Activated CD4-positive, CD25-positive, alpha-beta regulatory T cell treated with anti-CD3 and anti-CD28 coated beads, Interleukin-2, amount 50 U/mL, for 72 hours (primary cell): ENCODE measurements around the gene NDOR1.
A peak's percentile ranks its signal among the peaks of the same experiment; 100 is the strongest.

Experiments
- DNase-seq: peaks from one replicate; pipeline ENCODE4 v3.0.0; 2021

NDOR1 gene

DNA sequence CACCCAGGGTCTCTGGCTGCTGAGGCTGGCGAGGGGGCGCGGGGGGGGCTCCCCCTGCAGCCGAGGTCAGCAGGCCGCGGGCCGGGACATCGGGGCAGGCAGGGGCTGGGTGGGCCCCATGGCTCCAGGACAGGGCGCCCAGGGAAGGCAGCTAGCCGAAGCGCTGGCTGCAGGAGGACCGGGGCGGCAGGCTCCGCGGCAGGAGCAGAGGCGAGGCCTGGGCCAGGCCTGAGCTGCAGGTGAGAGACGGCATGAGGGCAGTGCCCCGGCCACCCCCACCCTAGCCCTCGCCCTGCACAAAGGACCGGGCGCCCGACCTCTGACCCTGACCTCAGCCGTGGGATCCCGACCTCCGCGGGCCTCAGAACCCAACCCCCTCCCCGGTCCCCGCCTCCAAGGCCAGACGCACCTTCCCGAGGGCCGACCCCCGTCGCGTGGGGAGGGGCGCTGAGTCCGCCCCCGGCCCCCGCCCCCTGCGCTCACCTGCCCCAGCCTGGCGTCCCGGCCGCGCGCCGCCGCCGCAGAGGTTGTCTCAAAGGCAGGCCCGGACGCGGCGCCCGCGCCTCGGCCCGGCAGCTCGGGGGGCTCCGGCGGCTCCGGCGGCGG, 16.1 kb downstream of the NDOR1 start:
- DNase-seq = no peak

DNA sequence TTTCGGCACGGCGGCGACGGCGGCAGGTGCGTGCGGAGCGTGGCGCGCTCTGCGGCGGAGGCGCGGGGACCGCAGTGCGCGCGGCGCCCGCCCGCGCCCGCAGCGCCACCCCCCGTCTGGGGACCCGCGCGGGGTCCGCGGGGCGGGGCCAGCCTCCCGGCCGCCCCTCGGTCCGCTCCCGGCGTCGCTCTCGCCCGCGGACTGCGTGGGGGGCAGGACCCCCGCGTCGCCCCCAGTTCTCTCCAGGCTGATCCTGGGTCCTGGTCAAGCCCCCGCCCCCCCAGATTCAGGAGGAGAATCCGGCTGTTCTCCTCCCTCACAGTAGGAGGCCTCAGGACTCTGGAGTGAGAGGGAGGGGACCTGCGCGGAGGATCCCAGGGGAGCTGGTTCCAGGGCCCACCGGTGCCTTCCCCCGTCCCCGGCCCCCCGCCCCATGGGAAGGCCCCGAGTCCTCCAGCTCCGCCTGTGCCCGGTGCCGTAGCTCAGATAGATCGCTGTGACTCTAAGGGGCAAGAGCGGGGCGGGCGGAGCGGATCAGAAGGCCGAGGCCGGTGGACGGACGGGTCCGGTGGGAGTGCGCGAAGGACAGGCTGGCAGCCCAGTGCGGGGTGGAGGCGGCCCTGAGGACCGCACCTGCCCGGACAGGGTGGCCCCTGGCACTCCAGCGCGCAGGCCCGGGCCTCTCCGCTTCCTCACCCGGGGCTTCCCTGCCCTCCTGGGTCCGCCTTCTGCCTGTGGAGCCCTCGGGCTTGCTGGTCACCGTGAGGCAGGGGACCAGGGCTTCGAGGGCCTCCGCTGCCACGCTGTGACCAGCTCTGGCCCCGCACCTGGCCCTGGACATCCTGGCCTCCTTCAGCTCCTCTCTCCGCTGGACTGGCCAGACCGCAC, 16.9 kb downstream of the NDOR1 start, which contains the start of gene RNF208:
Gene RNF208, minus strand, starts transcription at position 51 of the 888 bp plus-strand sequence. CDS start 1,028 bp downstream, outside the sequence.
- no peak for DNase-seq

DNA sequence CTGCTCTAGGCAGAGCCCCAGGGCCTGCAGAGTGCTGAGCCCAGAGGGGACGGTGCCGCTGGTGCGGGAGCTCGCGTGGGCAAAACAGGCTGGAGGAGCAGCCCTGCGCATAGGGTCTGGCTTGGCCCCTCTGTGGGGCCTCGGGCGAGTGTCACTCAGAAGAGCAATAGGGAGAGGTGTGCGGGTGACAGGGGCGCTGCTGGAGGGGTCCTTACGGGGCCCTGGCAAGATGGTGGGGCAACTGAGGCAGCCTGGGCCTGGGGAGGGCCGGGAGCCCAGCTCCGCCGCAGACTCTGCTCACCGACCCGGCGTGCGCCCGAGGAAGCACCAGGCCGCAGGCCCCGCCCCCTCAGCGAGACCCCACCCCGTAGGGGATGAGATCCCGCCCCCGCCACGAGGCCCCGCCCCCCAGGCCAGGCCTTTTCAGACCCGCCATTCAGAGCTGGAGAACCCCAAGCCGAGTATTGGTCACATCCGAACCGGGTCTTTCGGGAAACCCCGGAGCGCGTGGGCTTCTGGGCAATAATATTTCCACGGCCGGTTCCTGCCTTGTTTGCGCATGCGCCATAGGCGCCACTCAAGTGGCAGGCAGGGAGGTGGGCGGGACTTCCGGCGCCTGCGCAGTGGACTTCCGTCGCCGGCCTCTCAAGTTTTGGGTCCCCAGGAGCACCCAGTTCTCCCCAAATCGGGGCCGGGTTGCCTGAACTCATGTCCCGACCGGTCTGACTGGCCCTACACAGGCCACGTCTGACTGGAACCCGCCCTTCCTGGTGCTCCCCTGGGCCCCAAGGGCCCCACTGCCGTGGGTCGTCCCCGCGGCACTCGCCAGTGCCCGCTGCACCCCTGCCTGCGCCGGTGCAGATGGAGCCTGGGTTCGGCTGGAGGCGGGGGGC, 17.8 kb downstream of the NDOR1 start:
- peak; percentile 97 for DNase-seq

DNA sequence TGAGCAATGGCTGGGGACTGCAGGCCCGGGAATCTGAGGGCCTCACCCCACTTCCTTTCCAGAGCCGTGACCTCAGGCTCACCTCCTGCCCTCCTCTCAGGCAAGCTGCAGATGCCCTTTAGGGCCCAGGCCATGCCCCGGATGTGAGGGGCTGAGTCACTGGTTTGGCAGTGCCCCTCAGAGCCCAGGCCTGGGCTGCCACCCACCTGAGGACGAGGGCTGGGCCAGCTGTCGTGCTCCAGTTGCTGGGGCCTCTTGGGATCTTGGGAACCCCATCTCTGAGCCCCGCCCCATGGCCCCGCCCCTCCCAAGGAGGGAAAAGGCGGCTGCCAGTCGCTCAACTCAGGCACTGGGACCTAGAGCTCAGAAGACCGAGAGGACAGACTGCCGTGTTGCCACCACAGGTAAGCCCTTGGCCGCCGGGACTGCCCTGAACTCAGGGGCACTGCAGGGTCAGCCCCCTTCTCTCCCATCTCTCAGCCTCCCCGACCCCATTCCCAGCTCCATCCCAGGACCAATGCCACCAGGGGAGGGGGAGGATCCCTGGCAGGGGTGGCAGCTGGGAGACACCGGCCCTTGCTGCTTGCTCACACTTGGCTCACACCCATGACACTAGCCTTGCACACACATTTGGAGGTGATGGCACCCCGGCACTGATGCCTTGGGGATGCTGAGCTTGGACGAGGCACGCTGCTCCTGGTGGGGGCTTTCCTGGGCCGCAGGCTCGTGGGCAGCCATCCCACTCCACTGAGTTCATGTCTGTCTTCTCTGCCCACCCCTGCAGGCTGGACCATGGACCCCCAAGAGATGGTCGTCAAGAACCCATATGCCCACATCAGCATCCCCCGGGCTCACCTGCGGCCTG, 19.6 kb downstream of the NDOR1 start, which contains the start of gene CYSRT1:
Gene CYSRT1, plus strand, starts transcription at position 345 of the 865 bp plus-strand sequence. Its CDS starts 448 bp downstream, at position 793.
- no peak for DNase-seq

DNA sequence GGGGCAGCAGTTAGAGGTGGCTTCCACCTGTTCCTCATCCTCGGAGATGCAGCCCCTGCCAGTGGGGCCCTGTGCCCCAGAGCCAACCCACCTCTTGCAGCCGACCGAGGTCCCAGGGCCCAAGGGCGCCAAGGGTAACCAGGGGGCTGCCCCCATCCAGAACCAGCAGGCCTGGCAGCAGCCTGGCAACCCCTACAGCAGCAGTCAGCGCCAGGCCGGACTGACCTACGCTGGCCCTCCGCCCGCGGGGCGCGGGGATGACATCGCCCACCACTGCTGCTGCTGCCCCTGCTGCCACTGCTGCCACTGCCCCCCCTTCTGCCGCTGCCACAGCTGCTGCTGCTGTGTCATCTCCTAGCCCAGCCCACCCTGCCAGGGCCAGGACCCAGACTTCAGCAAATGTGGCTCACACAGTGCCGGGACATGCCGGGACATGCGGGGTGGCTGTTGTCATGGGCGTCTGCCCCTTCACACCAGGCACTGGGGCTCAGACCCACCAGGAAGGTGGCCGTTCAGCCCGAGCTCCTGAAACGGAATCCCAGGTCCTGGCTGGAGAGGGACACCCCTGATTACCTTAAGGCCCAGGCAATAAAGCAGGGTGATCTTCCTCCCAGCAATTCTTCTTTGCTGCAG, 20.3 kb downstream of the NDOR1 start:
- DNase-seq = no peak

DNA sequence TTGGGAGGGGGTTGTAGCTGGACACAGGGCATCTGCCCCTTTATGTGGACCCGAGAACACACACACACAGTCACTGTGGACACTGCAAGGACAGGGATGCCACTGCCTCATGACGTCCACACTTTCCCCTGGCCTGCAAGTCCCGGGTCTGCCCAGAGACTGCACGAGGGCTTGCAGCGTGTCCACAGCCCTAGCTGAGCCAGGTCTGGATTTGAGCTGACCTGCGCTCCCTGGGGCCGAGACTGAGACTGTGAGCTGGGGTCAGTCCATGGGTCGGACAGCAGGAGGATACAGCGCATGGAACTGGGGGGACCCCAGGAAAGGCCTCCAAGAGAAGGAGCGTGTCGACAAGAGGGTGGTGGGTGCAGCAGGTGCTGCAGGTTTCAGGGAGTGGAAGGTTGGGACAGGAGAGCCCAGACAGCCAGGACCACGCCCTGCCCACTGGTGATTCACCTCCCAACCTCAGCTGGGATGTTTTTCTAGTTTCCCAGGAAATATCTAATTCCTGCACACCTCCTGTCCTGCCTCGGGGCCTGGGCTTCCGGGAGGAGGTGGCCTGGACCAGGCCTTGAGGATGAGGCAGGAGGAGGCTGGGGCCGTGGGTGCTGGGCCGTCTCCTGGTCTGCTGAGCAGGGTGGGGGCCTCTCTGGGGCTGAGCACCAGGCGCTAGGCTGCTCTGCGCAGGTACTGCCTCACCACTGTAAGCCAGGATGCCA, 21.0 kb downstream of the NDOR1 start:
- DNase-seq = no peak

DNA sequence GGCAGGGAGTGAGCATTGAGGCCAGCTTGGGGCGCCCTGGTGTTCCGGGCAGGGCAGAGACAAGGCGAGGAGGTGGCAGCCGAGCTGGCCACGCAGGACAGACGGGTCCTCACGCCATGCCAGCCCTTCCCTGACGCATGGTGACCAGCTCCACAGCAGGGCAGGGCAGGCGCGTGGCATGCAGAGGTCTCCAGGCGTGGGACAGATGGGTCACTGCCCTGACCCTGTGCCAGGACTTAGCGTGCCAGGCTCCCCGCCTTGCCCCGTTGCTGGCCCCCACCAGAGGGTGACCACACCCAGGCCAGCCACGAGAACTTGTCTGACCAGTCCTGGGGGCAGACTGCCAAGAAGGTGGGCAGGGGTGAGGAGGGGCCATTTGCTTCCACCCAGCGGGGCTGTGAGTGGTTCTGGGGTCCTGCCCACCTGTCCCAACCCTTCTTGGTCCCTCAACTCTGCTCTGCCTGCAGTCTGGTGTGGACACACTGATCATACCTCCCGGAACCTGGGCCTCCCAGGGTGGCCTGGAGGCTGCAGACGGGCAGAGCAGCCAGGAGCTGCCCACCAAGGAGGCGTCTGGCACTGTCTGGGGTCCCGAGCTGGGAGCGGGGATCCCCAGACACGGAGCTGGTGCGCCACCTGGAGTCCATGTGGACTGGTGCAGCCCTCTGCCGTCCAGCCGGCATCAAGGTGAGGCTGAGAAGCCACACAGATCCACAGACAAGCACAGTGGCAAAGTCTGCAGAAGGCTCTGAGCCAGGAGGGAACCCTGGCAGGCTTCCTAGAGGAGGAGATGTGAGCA, 21.8 kb downstream of the NDOR1 start, which contains the start of gene RNF224:
Gene RNF224, plus strand, starts transcription at position 449 of the 799 bp plus-strand sequence. CDS start 834 bp downstream, outside the sequence.
- DNase-seq = peak; percentile 77

DNA sequence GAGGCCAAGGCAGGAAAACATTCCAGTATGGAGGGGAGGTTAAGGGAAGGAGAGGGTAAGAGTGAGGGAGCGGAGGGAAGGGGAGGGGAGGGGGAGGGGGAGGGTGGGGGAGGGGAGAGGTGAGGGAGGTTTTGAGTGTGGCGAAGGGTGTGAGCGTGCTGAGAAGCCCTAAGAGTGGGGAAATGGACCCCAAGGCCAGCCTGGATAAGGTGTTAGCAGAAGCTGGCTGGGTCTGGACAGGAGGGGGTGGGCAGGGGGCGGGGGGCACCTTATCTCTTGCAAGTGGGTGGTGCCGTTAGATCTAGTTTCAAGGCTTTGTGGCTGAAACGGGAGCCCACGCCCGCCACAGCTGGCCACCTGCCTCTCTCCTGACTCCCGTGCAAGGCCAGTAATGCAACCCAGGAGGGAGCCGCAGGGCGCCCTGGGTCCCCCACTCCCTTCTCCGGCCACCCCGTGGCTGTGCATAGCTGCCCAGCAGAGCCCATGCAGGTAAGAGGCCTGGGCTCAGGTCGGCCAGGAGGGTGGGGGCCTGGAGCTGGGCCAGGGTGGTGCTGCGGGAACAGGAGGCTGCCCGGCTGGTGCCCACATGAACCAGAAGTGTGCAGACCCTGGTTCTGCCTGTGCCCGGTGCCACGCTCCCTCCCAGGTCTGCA, 22.5 kb downstream of the NDOR1 start:
- DNase-seq = no peak

DNA sequence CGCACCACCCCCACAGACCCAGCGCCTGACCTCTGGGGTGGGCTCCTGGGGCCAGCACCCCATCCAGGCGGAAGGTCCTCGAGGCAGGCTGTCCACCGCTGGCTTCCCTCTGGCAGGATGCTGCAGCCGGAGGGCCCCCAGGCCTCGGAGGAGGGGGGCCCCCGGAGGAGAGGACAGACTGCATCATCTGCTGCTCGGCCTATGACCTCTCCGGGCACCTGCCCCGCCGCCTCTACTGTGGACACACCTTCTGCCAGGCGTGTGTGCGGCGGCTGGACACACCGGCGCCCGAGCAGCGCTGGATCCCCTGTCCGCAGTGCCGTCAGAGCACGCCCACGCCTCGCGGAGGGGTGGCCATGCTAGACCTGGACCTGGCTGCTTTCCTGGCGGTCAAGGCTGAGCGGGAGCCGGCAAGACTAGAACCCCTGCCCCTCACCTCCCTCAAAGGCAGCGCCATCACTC, 23.0 kb downstream of the NDOR1 start:
- no peak for DNase-seq

DNA sequence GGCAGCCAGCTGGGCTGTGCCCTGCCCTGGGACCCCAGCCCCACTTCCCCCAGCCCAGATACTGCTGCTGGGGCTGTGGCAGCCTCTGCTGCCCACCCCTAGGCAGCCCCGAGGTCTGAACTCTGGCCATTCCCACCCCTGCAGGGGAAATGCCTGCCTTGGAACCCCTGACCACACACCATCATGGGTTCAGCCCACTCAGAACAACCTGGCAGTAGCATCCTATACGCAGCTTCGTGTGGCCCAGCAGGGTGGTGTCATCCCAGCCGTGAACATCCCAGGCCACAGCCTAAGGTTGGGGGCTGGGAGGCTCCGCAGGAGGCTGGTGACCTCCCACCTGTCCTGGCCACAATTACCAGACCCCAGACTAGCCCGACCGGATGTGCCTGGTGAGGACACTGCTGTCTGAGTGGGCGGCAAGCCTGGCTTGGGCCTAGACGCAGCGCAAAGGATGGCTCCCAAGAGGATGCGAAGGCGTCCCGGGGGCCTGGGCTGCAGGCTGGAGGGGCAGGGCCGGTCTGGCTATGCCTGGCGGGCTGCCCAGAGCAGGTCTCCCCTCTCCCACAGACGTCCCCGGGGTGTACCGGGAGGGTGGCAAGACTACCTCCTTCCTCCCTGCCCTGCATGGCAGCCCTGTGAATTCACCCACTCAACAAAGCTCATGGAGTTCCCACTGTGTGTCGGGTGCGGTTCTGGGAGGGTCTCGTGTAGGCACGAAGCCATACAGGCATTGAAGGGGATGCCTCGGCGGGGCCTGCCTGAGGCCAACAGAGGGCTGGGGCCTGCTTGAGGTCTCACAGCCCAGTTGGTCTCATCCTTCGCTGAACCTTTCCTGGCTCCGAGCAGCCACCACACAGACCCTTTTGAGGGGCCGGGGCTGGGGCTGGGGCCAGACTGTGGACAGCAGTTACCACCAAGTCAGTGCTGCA, 23.7 kb downstream of the NDOR1 start:
- DNase-seq = no peak

DNA sequence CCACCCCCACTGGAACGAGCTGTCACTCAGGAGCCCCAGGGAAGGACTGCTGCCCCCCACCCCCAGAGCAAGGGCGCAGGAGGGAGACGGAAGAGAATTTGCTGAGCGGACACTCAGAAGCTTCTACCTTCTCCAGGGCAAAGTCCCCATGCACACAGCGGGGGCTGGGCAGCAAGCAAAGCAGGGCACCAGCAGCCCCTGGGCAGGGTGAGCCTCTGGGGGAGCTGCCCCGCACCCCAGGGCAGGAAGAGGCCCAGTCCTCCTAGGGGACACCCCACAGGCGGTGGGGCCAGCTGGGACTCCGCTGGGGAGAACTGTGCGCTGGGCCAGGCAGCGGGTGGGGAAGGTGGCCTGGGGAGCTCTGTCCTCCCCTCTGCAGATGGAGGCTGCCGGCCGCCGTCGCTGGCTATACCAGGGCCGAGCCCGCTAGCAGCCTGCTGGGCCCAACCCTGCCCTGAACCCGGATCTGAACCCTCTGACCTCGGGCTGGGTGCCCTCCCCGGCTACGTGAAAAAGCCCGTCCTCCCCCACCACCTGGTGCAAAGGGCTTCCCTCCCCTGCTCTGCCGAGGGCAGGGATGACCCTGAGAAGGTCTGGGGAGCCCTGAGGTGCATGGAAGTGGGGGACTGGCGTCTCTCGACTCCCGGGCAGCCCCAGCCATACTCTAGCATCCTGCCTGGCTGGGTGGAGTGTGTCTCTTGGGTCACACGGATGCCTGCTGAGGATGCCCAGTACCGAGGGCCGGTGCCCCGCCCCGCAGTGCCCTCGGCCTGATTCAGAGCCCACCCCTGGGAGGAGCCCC, 24.6 kb downstream of the NDOR1 start:
- DNase-seq = no peak

DNA sequence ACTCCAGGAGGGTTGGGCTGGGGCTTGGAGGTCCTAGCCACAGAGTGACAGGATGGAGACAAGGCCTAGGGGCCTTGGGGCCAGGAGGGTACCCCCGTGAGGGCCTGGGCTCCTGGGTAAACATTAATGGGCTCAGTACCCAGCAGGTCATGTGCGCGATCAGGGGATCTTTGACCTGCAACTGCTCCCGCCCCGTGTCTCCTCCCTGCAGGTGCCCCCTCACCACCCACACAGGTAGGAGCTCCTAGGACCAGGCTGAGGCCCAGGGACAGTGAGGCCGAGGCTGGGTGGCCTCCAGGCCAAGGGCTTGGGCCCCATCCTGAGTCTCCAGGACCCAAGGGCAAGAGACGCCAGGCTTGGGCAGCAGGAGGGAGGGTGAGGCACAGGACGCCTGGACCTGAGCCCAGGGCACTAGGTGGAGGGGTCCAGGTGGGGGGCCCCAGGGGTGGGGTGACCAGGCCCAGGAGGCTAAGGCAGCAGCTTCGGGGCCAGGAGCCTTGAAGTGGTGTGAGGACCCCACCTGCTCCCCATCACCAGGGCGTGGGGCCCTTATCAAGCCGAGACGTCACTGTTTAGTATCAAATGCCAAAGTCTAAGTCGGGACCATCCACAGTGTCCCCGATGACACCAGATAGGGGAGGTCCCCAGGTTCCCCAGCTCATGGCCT, 25.3 kb downstream of the NDOR1 start, which contains the start of gene SLC34A3:
Gene SLC34A3, plus strand, starts transcription at position 197 of the 667 bp plus-strand sequence. CDS start 802 bp downstream, outside the sequence.
- no peak for DNase-seq

DNA sequence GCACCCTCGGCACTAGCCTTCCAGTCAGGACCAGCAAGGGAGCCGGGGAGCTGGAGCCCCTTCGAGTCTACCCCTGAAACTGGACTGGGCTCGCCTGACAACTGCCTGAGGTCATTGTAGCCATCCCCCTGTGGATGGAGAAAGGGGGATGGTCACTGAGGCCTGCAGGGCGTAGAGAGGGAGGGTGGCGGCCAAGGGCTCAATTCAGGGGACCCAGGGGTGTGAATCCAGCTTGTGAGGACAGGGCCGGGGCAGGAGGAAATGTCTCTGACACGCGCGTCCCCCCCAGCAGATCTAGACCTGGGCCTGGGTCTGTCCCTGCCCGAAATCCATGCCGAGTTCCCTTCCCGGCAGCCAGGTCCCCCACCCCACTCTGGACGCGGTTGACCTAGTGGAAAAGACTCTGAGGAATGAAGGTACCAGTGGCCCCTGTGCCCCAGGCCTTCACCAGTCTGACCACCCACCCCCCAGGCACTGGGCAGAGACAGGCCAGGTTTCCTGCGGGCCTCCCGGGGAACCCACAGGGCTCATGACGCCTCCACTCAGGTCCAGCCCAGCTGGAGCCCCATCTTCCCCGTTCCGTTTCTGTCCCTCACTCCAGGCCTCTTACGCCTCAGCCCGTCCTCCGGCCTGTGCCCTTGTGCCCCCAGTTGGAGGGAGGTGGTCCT, 26.0 kb downstream of the NDOR1 start:
- DNase-seq = no peak

DNA sequence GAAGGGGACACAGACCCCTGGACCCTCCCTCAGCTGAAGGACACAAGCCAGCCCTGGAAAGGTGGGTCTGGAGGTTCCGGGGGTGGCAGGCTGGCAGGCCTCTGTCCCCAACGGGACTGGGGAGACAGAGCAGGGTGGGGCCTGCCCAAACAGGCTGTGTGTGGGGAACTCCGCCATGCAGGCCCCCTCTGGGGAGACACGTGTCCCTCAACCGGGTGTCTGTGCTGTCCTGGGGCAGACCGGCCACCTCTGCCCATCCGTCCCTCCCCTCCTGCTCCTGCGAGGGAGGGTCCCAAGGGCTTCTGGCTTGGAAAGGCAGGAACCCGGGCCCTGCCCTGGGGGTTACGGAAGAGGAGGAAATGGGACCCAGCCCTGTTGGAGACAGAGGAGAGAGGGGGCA, 26.6 kb downstream of the NDOR1 start:
- DNase-seq = no peak

DNA sequence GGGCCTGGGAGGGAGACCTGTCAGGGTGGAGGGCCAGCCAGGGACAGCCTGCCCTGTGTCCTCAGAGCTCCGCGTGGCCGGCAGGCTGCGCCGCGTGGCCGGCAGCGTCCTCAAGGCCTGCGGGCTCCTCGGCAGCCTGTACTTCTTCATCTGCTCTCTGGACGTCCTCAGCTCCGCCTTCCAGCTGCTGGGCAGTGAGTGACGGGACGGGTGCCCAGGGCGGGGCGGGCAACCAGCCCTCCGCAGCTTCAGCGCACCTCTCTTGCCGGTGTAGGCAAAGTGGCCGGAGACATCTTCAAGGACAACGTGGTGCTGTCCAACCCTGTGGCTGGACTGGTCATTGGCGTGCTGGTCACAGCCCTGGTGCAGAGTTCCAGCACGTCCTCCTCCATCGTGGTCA, 27.0 kb downstream of the NDOR1 start:
- no peak for DNase-seq
